Hepatocyte (in vitro differentiated cells): Measurements from ENCODE around the gene YEATS2.

Experiments used
- CTCF ChIP-seq: fragments of 200-600 bp; sonication (generic); IDR thresholded peaks from 2 replicates; pipeline ENCODE4 v1.5.1; 2016; ENCODE audit warnings: antibody characterized with exemption, mild to moderate bottlenecking; ENCODE audit not compliant: poor library complexity
- EZH2phosphoT487 ChIP-seq: fragments of 200-600 bp; sonication (generic); IDR thresholded peaks from one replicate; pipeline ENCODE4 v1.6.1; 2018; ENCODE audit warnings: antibody characterized with exemption, mild to moderate bottlenecking, low read depth, moderate library complexity; ENCODE audit not compliant: unreplicated experiment, severe bottlenecking

- TF ChIP-seq CTCF = no peak
- TF ChIP-seq EZH2phosphoT487 = no peak
These were observed 109.7 kb downstream of the YEATS2 start for GRCh38 chr3:183807209-183807728.
